ENCODE data around the gene STMN1. TPM values are rescaled to one million over a fixed set of nuclear protein-coding genes. Genes with fewer than 3 reads are reported as not detected.
A peak's percentile ranks its signal among the peaks of the same experiment; 100 is the strongest.

STMN1 gene
- total and polyA plus RNA-seq, 9 of the 15 experiments (the other 6 are each of a cell fraction or from before 2014, with no cell fraction given) = 269 to 2,153 (median 595) TPM

- ChIA-PET CTCF (ENCODE audit: low intra/inter-chr PET ratio) (no interaction called here), POLR2A (interaction anchor here (0.7 to 2.1 kb wide), 6 partner anchors 9 to 83 kb away, joined by 3 to 10 read pairs (median 6); no protein-coding TSS in a partner anchor)
- no TSS peak for BruUV-seq (replicated peaks)
- Histone ChIP-seq H3K4me2 (ENCODE audit: insufficient read depth, low read length) (no peak overlapping the region), H3K4me1 (replicated peaks in 1 of 2; ENCODE audit: control insufficient read depth in 2 of 2, insufficient read depth in 2 of 2, low read length in 2 of 2) (peaks cover 17 to 19% of the 10 kb centered on the region in 2 experiments; a peak in 4 of 5 replicates), H3K27me3 (ENCODE audit: control insufficient read depth in 2 of 2, insufficient read depth in 2 of 2, low read length in 2 of 2) (no peaks in the 10 kb centered on the region), H3K36me3 (ENCODE audit: control insufficient read depth, insufficient read depth, low read length) (peaks cover 7% of the 10 kb centered on the region; the same call in 2 of the 3 replicates), H3K79me2 (ENCODE audit: control insufficient read depth, insufficient read depth, low read length) (peaks cover 20% of the 10 kb centered on the region), H2AFZ (ENCODE audit: low read depth, low read length) (peak overlapping the region; percentile 71), H3K9me3 (replicated peaks; ENCODE audit: control insufficient read depth, insufficient read depth, low read depth, low read length) (no peaks in the 10 kb centered on the region), H3K9ac (ENCODE audit: insufficient read depth in 1 of 2, low read depth in 2 of 2, low read length in 2 of 2) (peak overlapping the region; percentile 15 to 80; a peak in 3 of 4 replicates), H3K4me3 (no peak overlapping the region), H3K9me1 (ENCODE audit: control insufficient read depth, insufficient read depth, low read length) (peaks cover 6% of the 10 kb centered on the region), H3K27ac (ENCODE audit: extremely low read depth, low read depth, low read length) (peak overlapping the region; percentile 8; the same call in 1 of the 3 replicates), H4K20me1 (replicated peaks; ENCODE audit: control insufficient read depth, insufficient read depth, low read length) (peaks cover 13% of the 10 kb centered on the region)
- DNase-seq (ENCODE audit: extremely low read depth in 1 of 4, low spot score in 3 of 4) = no peak
- no peak for FAIRE-seq
- in situ Hi-C loops (cut with MboI) (no loop called here), intact Hi-C loops (cut with micrococcal nuclease) (no loop called here)
- no peak for ATAC-seq
- WGBS (ENCODE audit: insufficient coverage, low coverage, missing lambda C conversion rate) = 33% methylated on average over 10 of the region's 10 CpGs
- TF ChIP-seq SOX6 (IDR thresholded peaks at IDR 0.05) = no peak
- TF ChIP-seq E4F1 (CRISPR knock-in tag; IDR thresholded peaks at IDR 0.05; ENCODE audit: borderline replicate concordance) = no peak
- TF ChIP-seq, protein P1, sequence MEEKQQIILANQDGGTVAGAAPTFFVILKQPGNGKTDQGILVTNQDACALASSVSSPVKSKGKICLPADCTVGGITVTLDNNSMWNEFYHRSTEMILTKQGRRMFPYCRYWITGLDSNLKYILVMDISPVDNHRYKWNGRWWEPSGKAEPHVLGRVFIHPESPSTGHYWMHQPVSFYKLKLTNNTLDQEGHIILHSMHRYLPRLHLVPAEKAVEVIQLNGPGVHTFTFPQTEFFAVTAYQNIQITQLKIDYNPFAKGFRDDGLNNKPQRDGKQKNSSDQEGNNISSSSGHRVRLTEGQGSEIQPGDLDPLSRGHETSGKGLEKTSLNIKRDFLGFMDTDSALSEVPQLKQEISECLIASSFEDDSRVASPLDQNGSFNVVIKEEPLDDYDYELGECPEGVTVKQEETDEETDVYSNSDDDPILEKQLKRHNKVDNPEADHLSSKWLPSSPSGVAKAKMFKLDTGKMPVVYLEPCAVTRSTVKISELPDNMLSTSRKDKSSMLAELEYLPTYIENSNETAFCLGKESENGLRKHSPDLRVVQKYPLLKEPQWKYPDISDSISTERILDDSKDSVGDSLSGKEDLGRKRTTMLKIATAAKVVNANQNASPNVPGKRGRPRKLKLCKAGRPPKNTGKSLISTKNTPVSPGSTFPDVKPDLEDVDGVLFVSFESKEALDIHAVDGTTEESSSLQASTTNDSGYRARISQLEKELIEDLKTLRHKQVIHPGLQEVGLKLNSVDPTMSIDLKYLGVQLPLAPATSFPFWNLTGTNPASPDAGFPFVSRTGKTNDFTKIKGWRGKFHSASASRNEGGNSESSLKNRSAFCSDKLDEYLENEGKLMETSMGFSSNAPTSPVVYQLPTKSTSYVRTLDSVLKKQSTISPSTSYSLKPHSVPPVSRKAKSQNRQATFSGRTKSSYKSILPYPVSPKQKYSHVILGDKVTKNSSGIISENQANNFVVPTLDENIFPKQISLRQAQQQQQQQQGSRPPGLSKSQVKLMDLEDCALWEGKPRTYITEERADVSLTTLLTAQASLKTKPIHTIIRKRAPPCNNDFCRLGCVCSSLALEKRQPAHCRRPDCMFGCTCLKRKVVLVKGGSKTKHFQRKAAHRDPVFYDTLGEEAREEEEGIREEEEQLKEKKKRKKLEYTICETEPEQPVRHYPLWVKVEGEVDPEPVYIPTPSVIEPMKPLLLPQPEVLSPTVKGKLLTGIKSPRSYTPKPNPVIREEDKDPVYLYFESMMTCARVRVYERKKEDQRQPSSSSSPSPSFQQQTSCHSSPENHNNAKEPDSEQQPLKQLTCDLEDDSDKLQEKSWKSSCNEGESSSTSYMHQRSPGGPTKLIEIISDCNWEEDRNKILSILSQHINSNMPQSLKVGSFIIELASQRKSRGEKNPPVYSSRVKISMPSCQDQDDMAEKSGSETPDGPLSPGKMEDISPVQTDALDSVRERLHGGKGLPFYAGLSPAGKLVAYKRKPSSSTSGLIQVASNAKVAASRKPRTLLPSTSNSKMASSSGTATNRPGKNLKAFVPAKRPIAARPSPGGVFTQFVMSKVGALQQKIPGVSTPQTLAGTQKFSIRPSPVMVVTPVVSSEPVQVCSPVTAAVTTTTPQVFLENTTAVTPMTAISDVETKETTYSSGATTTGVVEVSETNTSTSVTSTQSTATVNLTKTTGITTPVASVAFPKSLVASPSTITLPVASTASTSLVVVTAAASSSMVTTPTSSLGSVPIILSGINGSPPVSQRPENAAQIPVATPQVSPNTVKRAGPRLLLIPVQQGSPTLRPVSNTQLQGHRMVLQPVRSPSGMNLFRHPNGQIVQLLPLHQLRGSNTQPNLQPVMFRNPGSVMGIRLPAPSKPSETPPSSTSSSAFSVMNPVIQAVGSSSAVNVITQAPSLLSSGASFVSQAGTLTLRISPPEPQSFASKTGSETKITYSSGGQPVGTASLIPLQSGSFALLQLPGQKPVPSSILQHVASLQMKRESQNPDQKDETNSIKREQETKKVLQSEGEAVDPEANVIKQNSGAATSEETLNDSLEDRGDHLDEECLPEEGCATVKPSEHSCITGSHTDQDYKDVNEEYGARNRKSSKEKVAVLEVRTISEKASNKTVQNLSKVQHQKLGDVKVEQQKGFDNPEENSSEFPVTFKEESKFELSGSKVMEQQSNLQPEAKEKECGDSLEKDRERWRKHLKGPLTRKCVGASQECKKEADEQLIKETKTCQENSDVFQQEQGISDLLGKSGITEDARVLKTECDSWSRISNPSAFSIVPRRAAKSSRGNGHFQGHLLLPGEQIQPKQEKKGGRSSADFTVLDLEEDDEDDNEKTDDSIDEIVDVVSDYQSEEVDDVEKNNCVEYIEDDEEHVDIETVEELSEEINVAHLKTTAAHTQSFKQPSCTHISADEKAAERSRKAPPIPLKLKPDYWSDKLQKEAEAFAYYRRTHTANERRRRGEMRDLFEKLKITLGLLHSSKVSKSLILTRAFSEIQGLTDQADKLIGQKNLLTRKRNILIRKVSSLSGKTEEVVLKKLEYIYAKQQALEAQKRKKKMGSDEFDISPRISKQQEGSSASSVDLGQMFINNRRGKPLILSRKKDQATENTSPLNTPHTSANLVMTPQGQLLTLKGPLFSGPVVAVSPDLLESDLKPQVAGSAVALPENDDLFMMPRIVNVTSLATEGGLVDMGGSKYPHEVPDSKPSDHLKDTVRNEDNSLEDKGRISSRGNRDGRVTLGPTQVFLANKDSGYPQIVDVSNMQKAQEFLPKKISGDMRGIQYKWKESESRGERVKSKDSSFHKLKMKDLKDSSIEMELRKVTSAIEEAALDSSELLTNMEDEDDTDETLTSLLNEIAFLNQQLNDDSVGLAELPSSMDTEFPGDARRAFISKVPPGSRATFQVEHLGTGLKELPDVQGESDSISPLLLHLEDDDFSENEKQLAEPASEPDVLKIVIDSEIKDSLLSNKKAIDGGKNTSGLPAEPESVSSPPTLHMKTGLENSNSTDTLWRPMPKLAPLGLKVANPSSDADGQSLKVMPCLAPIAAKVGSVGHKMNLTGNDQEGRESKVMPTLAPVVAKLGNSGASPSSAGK (IDR thresholded peaks at IDR 0.05) = peak; percentile 21; the same call in 1 of the 2 replicates
- TF ChIP-seq, protein P2, sequence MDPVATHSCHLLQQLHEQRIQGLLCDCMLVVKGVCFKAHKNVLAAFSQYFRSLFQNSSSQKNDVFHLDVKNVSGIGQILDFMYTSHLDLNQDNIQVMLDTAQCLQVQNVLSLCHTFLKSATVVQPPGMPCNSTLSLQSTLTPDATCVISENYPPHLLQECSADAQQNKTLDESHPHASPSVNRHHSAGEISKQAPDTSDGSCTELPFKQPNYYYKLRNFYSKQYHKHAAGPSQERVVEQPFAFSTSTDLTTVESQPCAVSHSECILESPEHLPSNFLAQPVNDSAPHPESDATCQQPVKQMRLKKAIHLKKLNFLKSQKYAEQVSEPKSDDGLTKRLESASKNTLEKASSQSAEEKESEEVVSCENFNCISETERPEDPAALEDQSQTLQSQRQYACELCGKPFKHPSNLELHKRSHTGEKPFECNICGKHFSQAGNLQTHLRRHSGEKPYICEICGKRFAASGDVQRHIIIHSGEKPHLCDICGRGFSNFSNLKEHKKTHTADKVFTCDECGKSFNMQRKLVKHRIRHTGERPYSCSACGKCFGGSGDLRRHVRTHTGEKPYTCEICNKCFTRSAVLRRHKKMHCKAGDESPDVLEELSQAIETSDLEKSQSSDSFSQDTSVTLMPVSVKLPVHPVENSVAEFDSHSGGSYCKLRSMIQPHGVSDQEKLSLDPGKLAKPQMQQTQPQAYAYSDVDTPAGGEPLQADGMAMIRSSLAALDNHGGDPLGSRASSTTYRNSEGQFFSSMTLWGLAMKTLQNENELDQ (CRISPR knock-in tag; IDR thresholded peaks at IDR 0.05; ENCODE audit: borderline replicate concordance) = no peak
- TF ChIP-seq CTBP1 (IDR thresholded peaks at IDR 0.05; ENCODE audit: borderline replicate concordance) = no peak
Measured at GRCh38 chr1:25909040-25909439, 2.8 kb upstream of the STMN1 start.
